Naive thymus-derived CD4-positive, alpha-beta T cell (primary cell): ENCODE data around the gene MCMBP. TPM values are rescaled to one million over a fixed set of nuclear protein-coding genes. Genes with fewer than 3 reads are reported as not detected.
"Not testable (repeated sequence)": the region's sequence is repeated elsewhere in the genome, so short reads cannot be mapped to it uniquely, and the experiment has no call there.

Source experiments
- ATAC-seq: fragments of 150-1000 bp; cut with Tn5 transposase; 2 replicates; pipeline ENCODE4 v1.10.0; 2021; ENCODE audit warnings: mild to moderate bottlenecking, moderate library complexity
- CTCF ChIA-PET: fragments of 350-600 bp; sonication (Branson Sonifier 250); formaldehyde crosslinking; loops from one replicate; lab custom pipeline; 2021; ENCODE audit warnings: antibody characterized with exemption; lab: Charles Lee
- POLR2A ChIA-PET: fragments of 350-600 bp; sonication (Branson Sonifier 250); formaldehyde crosslinking; loops from one replicate; lab custom pipeline; 2021; ENCODE audit warnings: antibody characterized with exemption, inconsistent platforms; lab: Charles Lee
- DNase-seq, 9 donors: peaks; one replicate each; pipeline versions ENCODE4 v3.0.0 to v3.0.0-alpha.2; 2020 to 2022; ENCODE audit warnings: mixed read lengths in 1 of 9
- H3K27ac ChIP-seq: one replicate; pipeline ENCODE4 v1.7.0; 2013; ENCODE audit warnings: mild to moderate bottlenecking, low read depth, low read length, moderate library complexity
- H3K27me3 ChIP-seq, 2 donors: one replicate each; pipeline ENCODE4 v1.7.0; 2013; ENCODE audit warnings: low read length in 2 of 2, mild to moderate bottlenecking in 2 of 2, moderate library complexity in 2 of 2; ENCODE audit not compliant: control insufficient read depth in 2 of 2, insufficient read depth in 2 of 2
- H3K36me3 ChIP-seq, 3 experiments: 1 replicate in 2 of 3; 2 replicates in 1 of 3; pipeline ENCODE4 v1.7.0; 2013; ENCODE audit warnings: low read length in 3 of 3, mild to moderate bottlenecking in 3 of 3, moderate library complexity in 1 of 3; ENCODE audit not compliant: insufficient read depth in 3 of 3, control insufficient read depth in 2 of 3
- H3K4me1 ChIP-seq, 2 donors: one replicate each; pipeline ENCODE4 v1.7.0; 2013; ENCODE audit warnings: low read length in 2 of 2, mild to moderate bottlenecking in 2 of 2, moderate library complexity in 1 of 2; ENCODE audit not compliant: control insufficient read depth in 2 of 2, insufficient read depth in 2 of 2
- H3K4me3 ChIP-seq: 2 replicates; pipeline ENCODE4 v1.7.0; 2013; ENCODE audit warnings: mild to moderate bottlenecking, low read length
- H3K9me3 ChIP-seq, 3 experiments: 1 replicate in 2 of 3; 2 replicates in 1 of 3; pipeline ENCODE4 v1.7.0; 2013; ENCODE audit warnings: low read length in 3 of 3; ENCODE audit not compliant: control insufficient read depth in 2 of 3
- H3K27ac Mint-ChIP-seq, 9 donors: one replicate each; pipeline ENCODE4 v1.8.0; 2020 to 2022; ENCODE audit warnings: mixed read lengths in 9 of 9, mild to moderate bottlenecking in 8 of 9, moderate library complexity in 5 of 9, inconsistent platforms in 2 of 9
- H3K27me3 Mint-ChIP-seq, 5 donors: one replicate each; pipeline ENCODE4 v1.8.0; 2021 to 2022; ENCODE audit warnings: mixed read lengths in 5 of 5, mild to moderate bottlenecking in 1 of 5
- H3K36me3 Mint-ChIP-seq, 5 donors: one replicate each; pipeline ENCODE4 v1.8.0; 2020 to 2022; ENCODE audit warnings: mixed read lengths in 5 of 5, mild to moderate bottlenecking in 3 of 5, inconsistent platforms in 1 of 5
- H3K4me1 Mint-ChIP-seq, 7 donors: one replicate each; pipeline ENCODE4 v1.8.0; 2020 to 2022; ENCODE audit warnings: mixed read lengths in 7 of 7, mild to moderate bottlenecking in 3 of 7, inconsistent platforms in 1 of 7
- H3K4me3 Mint-ChIP-seq, 10 donors: one replicate each; pipeline ENCODE4 v1.8.0; 2020 to 2022; ENCODE audit warnings: mild to moderate bottlenecking in 10 of 10, mixed read lengths in 10 of 10, moderate library complexity in 6 of 10, inconsistent platforms in 2 of 10
- H3K9me3 Mint-ChIP-seq, 11 donors: one replicate each; pipeline ENCODE4 v1.8.0; 2020 to 2022; ENCODE audit warnings: mixed read lengths in 11 of 11, mild to moderate bottlenecking in 4 of 11, inconsistent platforms in 1 of 11, moderate library complexity in 1 of 11
- intact Hi-C, 2 donors: fragments of 100-400 bp; cut with micrococcal nuclease; formaldehyde crosslinking; loops; one replicate each; pipeline ENCODE4 v1.15.1; 2023
- polyA plus RNA-seq, 2 donors: library from polyadenylated mRNA; unstranded; fragments of 300-500 nt; fragmentation: Illumina TruSeq; gene quantifications; one replicate each; pipeline ENCODE4 v1.2.3, GENCODE V29; 2021
- total RNA-seq, 6 experiments: library from RNA in 5 of 6; stranded (reverse) in 5 of 6; gene quantifications; 1 replicate in 5 of 6; 2 replicates in 1 of 6; pipeline ENCODE4 v1.2.3 and lab custom pipeline; 2021 to 2026

MCMBP gene
- total and polyA plus RNA-seq, 7 experiments from 2014 or later, result 30.5 to 82.8 (median 46.0) TPM

DNA sequence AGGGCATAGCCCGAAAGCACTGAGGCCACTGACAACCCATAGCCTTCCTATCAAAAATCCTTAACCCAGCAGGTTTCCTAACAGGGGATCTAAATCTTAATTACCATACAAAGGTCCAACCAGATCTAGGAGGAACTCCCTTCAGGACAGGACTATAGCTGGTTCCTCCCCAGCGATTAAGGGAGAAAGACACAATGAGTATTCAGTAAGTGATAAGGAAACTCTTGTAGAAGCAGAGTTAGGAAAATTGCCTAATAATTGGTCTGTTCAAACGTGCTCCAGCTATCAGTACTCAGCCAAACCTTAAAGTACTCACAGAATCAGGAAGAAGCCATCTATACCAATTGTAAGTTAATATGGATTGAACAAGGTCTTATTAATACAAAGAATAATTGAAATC is 16.6 kb upstream of the MCMBP start:
- ATAC-seq, H3K36me3 Mint-ChIP-seq, H3K4me3 ChIP-seq, CTCF ChIA-PET, H3K27me3 ChIP-seq, H3K27ac Mint-ChIP-seq, H3K9me3 Mint-ChIP-seq, H3K9me3 ChIP-seq, H3K36me3 ChIP-seq, H3K27ac ChIP-seq, H3K27me3 Mint-ChIP-seq, intact Hi-C loops, DNase-seq: not testable (repeated sequence)
- POLR2A ChIA-PET, result interaction anchor here (1.4 kb wide), 1 partner anchor 16 kb away, joined by 4 read pairs; the partner anchor contains the start of gene MCMBP
- H3K4me1 Mint-ChIP-seq, result peaks cover 13 to 21% (median 18%) of the 10 kb centered on the region in 7 donors
- H3K4me1 ChIP-seq, result peaks cover 12 to 13% of the 10 kb centered on the region in 2 donors
- peak overlapping the region in 1 of 10 donors; percentile 14 for H3K4me3 Mint-ChIP-seq

DNA sequence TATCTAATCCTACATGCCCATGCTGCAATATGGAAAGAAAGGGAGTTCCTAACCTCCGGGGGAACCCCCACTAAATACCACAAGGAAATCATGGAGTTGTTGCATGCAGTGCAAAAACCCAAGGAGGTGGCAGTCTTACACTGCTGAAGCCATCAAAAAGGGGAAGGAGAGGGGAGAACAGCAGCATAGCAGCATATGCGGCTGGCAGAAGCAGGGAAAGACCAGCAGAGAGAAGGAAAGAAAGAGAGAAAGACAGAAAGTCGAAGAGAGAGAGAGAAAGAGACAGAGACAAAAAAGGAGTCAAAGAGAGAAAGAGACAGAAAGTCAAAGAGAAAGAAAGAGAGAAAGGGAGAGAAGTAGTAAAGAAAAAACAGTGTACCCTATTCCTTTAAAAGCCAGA is 16.1 kb upstream of the MCMBP start:
- not testable (repeated sequence) for H3K27ac ChIP-seq

DNA sequence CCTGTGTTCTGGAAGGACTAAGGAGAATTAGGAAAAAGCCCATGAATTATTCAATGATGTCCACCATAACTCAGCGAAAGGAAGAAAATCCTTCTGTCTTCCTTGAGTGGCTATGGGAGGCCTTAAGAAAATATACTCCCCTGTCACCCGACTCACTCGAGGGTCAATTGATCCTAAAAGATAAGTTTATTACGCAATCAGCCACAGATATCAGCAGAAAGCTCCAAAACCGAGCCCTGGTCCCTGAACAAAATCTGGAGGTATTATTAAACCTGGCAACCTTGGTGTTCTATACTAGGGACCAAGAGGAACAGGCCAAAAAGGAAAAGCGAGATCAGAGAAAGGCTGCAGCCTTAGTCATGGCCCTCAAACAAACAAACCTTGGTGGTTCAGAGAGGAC is 13.4 kb upstream of the MCMBP start:
- H3K4me1 Mint-ChIP-seq, DNase-seq, ATAC-seq, H3K9me3 ChIP-seq, H3K36me3 ChIP-seq, H3K4me3 ChIP-seq, H3K27ac Mint-ChIP-seq, POLR2A ChIA-PET, intact Hi-C loops, H3K4me3 Mint-ChIP-seq, H3K4me1 ChIP-seq, H3K9me3 Mint-ChIP-seq, H3K27ac ChIP-seq, H3K36me3 Mint-ChIP-seq, CTCF ChIA-PET, H3K27me3 ChIP-seq: not testable (repeated sequence)
- peaks cover 0 to 11% (median 0%) of the 10 kb centered on the region in 5 donors for H3K27me3 Mint-ChIP-seq

More for the DNA sequence above, 16.1 kb upstream of the MCMBP start:
- H3K27me3 ChIP-seq, H3K36me3 Mint-ChIP-seq, H3K4me3 ChIP-seq, H3K9me3 ChIP-seq, CTCF ChIA-PET, H3K4me1 ChIP-seq, DNase-seq, ATAC-seq, intact Hi-C loops, H3K27me3 Mint-ChIP-seq, H3K27ac Mint-ChIP-seq, H3K36me3 ChIP-seq, H3K9me3 Mint-ChIP-seq: not testable (repeated sequence)
- peak overlapping the region in 1 of 10 donors; percentile 1 for H3K4me3 Mint-ChIP-seq
- H3K4me1 Mint-ChIP-seq, result peaks cover 9 to 16% (median 13%) of the 10 kb centered on the region in 7 donors
- POLR2A ChIA-PET, result interaction anchor here (1.4 kb wide), 1 partner anchor 16 kb away, joined by 4 read pairs; the partner anchor contains the start of gene MCMBP

- H3K36me3 ChIP-seq, H3K9me3 ChIP-seq, H3K36me3 Mint-ChIP-seq, H3K27me3 Mint-ChIP-seq, H3K4me1 ChIP-seq, H3K4me1 Mint-ChIP-seq, intact Hi-C loops, CTCF ChIA-PET, H3K4me3 ChIP-seq, H3K27ac ChIP-seq, ATAC-seq, H3K4me3 Mint-ChIP-seq, H3K27me3 ChIP-seq, H3K9me3 Mint-ChIP-seq, H3K27ac Mint-ChIP-seq, DNase-seq: not testable (repeated sequence)
- POLR2A ChIA-PET, result interaction anchor here (1.4 kb wide), 1 partner anchor 11 kb away, joined by 8 read pairs; the partner anchor contains the start of gene MCMBP
Measured at GRCh38 chr10:119883901-119884611, 11.4 kb upstream of the MCMBP start.

DNA sequence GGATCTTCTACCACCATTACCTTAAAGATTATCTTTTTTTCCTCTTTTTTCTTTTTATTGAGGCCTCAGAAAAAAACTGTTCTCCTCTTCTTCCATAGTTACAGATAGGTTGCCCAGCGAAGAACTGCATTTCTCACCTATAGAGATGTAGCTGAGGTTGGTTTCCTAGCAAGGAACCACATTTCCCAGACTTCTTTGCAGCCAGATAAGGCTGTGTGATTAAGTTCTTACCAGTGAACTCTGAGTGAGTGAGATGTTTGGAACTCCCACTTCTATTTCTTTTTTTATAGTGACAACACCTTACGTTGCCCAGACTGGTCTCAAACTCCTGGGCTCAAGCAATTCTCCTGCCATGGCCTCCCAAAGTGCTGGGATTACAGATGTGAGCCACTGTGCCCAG is 5.9 kb upstream of the MCMBP start:
- H3K4me1 Mint-ChIP-seq, result peaks cover 5 to 8% (median 6%) of the 10 kb centered on the region in 7 donors
- no peaks in the 10 kb centered on the region for H3K36me3 ChIP-seq
- no peak overlapping the region for H3K27ac ChIP-seq
- peaks cover 0 to 3% (median 0%) of the 10 kb centered on the region in 5 donors for H3K36me3 Mint-ChIP-seq
- H3K4me3 ChIP-seq, result no peak overlapping the region
- H3K27me3 Mint-ChIP-seq, result peaks cover 0 to 9% (median 0%) of the 10 kb centered on the region in 5 donors
- intact Hi-C loops, result loop anchor here (10.0 kb wide), 2 partner anchors 574 to 794 kb away; partner anchors contain the start of gene EIF3A (in 1 of the 2)
- peaks cover 6% of the 10 kb centered on the region in 2 donors for H3K4me1 ChIP-seq
- CTCF ChIA-PET, result no interaction called here
- ATAC-seq (no peak), DNase-seq (no peak)
- no peaks in the 10 kb centered on the region for H3K27me3 ChIP-seq
- peaks cover 0 to 2% (median 0%) of the 10 kb centered on the region in 11 donors for H3K9me3 Mint-ChIP-seq
- no peaks in the 10 kb centered on the region for H3K9me3 ChIP-seq
- no peak overlapping the region for H3K27ac Mint-ChIP-seq
- H3K4me3 Mint-ChIP-seq, result no peak overlapping the region
- POLR2A ChIA-PET, result no interaction called here

DNA sequence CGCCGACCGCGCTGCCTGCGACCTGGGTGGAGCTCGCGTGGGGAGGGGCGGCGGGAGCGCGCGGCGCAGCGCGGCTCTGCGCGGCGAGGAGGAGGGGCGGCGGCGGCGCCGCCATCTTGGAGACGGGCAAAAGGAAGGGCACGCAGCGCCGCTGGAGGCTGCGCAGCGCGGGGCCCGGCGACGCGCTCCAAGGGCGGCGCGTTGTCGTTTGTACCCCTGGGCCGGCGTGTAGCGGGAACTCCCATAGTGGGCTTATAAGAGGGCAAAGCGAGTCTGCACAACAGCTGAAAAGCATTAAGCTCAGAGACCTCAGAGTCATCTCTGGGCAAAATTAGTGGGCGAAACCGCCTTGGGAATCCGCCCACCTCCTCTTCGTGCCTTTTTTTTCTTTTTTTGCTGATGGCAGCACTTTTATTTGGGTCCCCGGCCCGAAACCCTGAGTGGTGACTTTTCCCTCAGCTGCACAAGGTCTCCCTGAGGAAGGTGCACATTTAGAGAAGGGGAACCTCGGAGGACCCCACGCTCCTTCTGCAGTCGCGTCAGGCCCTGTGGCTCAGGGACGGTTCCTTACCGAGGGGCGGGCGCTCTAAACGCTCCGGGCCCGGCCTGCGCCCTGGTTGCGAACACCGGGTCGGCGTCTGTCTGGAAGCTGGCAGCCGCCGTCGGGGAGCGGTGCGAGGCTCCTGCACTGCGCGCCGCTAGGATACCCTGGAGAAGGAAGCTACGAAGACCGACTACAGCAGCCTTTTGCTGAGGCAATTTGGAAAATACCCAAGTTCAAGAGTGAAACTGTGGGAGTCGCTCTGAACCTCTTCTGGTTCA is 428 bp upstream of the MCMBP start:
- ChIA-PET CTCF (interaction anchor here (0.8 to 5.3 kb wide), 4 partner anchors 13 to 219 kb away, joined by 3 to 28 read pairs (median 4); partner anchors contain the start of gene SEC23IP), POLR2A (interaction anchor here (0.6 to 3.2 kb wide), 18 partner anchors 10 to 1118 kb away, joined by 3 to 61 read pairs (median 4); partner anchors contain the start of genes BAG3, CACUL1, INPP5F and SEC23IP)
- Mint-ChIP-seq H3K36me3 (peaks cover 0 to 8% (median 0%) of the 10 kb centered on the region in 5 donors), H3K4me1 (peaks cover 23 to 46% (median 41%) of the 10 kb centered on the region in 7 donors), H3K27ac (peak overlapping the region; percentile 79 to 95 (median 92)), H3K9me3 (peaks cover 0 to 2% (median 0%) of the 10 kb centered on the region in 11 donors), H3K4me3 (peak overlapping the region; percentile 82 to 92 (median 89)), H3K27me3 (peaks cover 0 to 6% (median 0%) of the 10 kb centered on the region in 5 donors)
- H3K4me1 ChIP-seq, result peaks cover 21 to 28% of the 10 kb centered on the region in 2 donors
- no peaks in the 10 kb centered on the region for H3K27me3 ChIP-seq
- peak overlapping the region; percentile 97 for H3K4me3 ChIP-seq
- intact Hi-C loops, result loop anchor here (1.0 to 10.0 kb wide), 18 partner anchors 13 to 1531 kb away; partner anchors contain the start of genes BAG3 (in 2 of the 2), EIF3A (in 2 of the 2), INPP5F (in 2 of the 2) and RGS10 (in 2 of the 2)
- no peaks in the 10 kb centered on the region for H3K9me3 ChIP-seq
- no peaks in the 10 kb centered on the region for H3K36me3 ChIP-seq
- ATAC-seq (peak; percentile 96), DNase-seq (peak; percentile 81 to 88 (median 86))
- H3K27ac ChIP-seq, result peak overlapping the region; percentile 84
